GM13977 (cell line): ENCODE data around the gene ACTR10.

ENCODE experiments used
- DNase-seq: peaks from one replicate; pipeline ENCODE4 v3.0.0; 2012; ENCODE audit warnings: low spot score
- in situ Hi-C: fragments of 300-500 bp; cut with MboI; formaldehyde crosslinking; loops from one replicate; pipeline ENCODE4 v1.12.0; 2022; ENCODE audit warnings: low sequenced_read_pairs, low pct_unique_long_range_greater_than_20kb, mixed read lengths, inconsistent platforms; ENCODE audit not compliant: unreplicated experiment
- TF ChIP-seq, protein P1 (sequence below): IDR thresholded peaks from 2 replicates; pipeline ENCODE4 v1.5.1; 2012; ENCODE audit warnings: mild to moderate bottlenecking, control low read depth; ENCODE audit not compliant: insufficient read depth; ENCODE audit errors: extremely low read depth, missing control alignments

Gene ACTR10

DNA sequence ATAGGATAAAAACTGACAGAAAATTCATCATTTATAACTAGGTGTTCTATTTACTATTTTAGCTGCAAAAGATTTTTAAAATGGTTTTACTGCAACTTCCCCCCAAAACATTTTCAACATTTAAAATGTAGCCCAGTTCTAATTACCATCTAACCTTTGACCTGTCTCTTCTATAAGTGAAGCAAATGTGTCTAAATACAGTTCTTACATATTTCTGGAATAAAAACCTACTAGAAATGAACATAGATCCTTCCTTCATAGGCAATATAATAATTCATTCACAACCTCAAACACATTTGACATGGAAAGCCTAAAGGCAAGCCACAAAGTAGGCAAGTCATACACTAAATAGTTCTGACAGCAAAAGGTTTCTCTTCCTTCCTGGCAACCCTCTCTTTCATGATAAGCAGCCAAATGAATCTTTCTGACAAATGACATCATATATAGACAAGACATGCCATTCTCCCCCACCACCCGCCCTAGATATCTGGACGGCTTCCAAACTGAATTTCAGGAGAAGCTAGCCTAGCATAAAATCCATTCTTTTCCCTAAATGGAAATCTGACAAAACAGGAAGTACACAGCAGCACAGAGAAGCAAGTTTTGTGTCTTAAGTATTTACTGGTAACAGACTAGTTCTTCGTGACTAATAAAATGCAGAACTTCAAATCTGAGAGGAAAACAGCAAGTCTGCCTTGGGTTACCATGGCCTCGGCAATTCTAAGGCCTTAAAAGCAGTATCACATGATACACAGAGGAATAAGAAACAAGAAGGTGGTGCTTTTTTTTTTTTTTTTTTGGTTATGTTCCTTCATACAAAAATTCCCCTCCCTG, 81.2 kb downstream of the ACTR10 start:
- in situ Hi-C loops, result no loop called here
- peak; percentile 32 for DNase-seq
- TF ChIP-seq, protein P1, sequence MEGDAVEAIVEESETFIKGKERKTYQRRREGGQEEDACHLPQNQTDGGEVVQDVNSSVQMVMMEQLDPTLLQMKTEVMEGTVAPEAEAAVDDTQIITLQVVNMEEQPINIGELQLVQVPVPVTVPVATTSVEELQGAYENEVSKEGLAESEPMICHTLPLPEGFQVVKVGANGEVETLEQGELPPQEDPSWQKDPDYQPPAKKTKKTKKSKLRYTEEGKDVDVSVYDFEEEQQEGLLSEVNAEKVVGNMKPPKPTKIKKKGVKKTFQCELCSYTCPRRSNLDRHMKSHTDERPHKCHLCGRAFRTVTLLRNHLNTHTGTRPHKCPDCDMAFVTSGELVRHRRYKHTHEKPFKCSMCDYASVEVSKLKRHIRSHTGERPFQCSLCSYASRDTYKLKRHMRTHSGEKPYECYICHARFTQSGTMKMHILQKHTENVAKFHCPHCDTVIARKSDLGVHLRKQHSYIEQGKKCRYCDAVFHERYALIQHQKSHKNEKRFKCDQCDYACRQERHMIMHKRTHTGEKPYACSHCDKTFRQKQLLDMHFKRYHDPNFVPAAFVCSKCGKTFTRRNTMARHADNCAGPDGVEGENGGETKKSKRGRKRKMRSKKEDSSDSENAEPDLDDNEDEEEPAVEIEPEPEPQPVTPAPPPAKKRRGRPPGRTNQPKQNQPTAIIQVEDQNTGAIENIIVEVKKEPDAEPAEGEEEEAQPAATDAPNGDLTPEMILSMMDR, result no peak

GRCh38 chr14:58281969-58282368, 82.0 kb downstream of the ACTR10 start:
- in situ Hi-C loops, result no loop called here
- TF ChIP-seq, protein P1, result no peak
- no peak for DNase-seq

GRCh38 chr14:58282925-58283593, 83.1 kb downstream of the ACTR10 start:
- DNase-seq, result no peak
- in situ Hi-C loops, result no loop called here
- TF ChIP-seq, protein P1, result no peak

DNA sequence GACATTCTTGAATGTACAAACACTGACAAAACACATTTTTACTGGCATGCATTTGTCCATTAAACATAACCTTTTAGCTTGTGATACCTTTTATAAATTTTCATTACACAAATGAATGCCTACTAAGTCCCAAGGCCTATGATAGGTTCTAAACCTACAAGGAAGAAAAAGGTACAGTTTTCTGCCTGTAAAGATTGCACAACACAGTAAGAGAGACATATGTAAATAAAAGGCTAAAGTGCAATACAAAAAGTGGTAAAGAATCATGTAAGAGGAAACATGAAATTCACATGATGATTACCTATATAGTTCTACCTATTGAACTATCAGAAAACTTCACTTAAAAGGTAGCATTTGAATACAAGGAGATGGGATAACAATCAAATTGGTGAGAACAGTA, 83.8 kb downstream of the ACTR10 start:
- in situ Hi-C loops, result no loop called here
- TF ChIP-seq, protein P1, result no peak
- no peak for DNase-seq

- TF ChIP-seq, protein P1, result no peak
- in situ Hi-C loops, result no loop called here
- no peak for DNase-seq
Observed at GRCh38 chr14:58285132-58285531, 85.2 kb downstream of the ACTR10 start.
